ENCODE results near the gene TLE2.

- TF ChIP-seq CTCF (IDR thresholded peaks at IDR 0.05) = no peak
- no peak for TF ChIP-seq POLR2A (IDR thresholded peaks at IDR 0.05)
Measured at GRCh38 chr19:3045191-3045590, 16.1 kb upstream of the TLE2 start.

All from thyroid gland (tissue), 4 donors.